Fibroblast of pulmonary artery (primary cell): Measurements from ENCODE around the gene ADAMTS12.
"Not testable (repeated sequence)": the region's sequence is repeated elsewhere in the genome, so short reads cannot be mapped to it uniquely, and the experiment has no call there.

Source experiments
- DNase-seq: peaks from one replicate; pipeline ENCODE4 v3.0.0-alpha.2; 2010; ENCODE audit warnings: low read depth
- H3K4me3 ChIP-seq: replicated peaks from 2 replicates; pipeline ENCODE4 v1.5.1; 2011; ENCODE audit warnings: low read depth, mild to moderate bottlenecking, control low read depth, low read length, moderate library complexity
- TF ChIP-seq, protein P1 (sequence below): IDR thresholded peaks from 2 replicates; pipeline ENCODE4 v1.5.1; 2011; ENCODE audit warnings: mild to moderate bottlenecking, control low read depth, low read length, inconsistent platforms; ENCODE audit errors: missing control alignments

ADAMTS12 gene

DNA sequence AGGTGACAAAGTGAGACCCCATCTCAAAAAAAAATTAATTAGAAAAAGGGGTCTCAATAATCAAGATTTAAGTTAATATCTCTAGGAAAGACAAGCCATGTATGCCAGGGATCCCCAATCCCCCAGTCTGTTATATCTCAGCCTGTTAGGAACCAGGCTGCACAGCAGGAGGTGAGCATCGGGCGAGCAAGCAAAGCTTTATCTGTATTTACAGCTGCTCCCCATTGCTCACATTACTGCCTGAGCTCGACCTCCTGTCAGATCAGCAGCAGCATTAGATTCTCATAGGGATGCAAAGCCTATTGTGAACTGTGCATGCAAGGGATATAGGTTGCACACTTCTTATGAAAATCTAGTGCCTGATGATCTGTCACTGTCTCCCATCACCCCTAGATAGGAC lies 334.2 kb downstream of the ADAMTS12 start:
- no peak for DNase-seq
- TF ChIP-seq, protein P1, sequence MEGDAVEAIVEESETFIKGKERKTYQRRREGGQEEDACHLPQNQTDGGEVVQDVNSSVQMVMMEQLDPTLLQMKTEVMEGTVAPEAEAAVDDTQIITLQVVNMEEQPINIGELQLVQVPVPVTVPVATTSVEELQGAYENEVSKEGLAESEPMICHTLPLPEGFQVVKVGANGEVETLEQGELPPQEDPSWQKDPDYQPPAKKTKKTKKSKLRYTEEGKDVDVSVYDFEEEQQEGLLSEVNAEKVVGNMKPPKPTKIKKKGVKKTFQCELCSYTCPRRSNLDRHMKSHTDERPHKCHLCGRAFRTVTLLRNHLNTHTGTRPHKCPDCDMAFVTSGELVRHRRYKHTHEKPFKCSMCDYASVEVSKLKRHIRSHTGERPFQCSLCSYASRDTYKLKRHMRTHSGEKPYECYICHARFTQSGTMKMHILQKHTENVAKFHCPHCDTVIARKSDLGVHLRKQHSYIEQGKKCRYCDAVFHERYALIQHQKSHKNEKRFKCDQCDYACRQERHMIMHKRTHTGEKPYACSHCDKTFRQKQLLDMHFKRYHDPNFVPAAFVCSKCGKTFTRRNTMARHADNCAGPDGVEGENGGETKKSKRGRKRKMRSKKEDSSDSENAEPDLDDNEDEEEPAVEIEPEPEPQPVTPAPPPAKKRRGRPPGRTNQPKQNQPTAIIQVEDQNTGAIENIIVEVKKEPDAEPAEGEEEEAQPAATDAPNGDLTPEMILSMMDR, result no peak

DNA sequence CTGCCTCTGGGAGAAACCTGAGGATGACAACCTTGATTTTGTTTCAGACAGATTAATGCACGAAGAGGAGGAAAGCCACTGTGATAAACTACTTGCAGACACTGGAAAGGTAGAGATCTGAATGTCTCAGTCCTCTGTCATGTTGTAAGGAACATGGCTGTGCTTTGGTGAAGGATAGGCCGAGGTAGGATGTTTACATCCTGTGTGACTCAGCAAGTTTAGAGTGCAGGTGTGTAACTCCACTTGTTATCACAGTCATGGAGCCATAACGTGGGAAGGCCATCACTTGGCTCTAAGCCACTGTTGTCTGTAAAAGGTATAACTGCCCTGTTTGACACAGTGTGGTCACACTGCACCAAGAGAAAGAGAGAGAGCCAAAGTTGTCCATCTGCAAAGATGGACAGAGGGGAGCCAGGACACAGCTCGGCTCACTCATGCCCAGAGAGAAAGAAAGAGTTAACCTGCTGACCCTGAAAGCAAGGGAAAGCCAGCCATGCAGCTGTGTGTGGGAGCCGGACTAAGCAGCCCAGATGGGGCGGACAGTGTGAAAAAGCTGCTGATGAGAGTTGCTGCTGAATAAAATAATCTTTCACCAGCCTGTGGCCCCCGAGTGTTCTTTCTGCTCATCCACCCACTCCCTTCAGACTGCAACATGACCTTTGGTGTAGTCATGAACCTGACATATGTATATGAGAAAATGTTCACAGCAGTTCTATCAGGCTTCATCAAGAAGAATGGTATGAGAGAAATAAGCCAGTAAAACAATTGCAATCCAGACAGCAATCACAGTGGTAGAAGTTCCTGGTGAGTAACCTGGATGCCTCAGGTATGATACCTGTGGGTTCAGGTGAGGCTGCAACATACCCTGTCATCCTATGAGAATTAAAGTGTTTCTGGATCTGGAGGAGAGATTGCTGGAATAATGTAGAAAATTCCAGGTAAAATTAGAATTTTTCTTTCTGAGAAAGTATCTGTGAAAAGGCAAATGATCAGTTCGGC lies 335.2 kb downstream of the ADAMTS12 start:
- no peak overlapping the region for H3K4me3 ChIP-seq
- peak; percentile 23 for DNase-seq
- TF ChIP-seq, protein P1, result no peak

More for the DNA sequence above, 334.2 kb downstream of the ADAMTS12 start:
- H3K4me3 ChIP-seq, result no peak overlapping the region

DNA sequence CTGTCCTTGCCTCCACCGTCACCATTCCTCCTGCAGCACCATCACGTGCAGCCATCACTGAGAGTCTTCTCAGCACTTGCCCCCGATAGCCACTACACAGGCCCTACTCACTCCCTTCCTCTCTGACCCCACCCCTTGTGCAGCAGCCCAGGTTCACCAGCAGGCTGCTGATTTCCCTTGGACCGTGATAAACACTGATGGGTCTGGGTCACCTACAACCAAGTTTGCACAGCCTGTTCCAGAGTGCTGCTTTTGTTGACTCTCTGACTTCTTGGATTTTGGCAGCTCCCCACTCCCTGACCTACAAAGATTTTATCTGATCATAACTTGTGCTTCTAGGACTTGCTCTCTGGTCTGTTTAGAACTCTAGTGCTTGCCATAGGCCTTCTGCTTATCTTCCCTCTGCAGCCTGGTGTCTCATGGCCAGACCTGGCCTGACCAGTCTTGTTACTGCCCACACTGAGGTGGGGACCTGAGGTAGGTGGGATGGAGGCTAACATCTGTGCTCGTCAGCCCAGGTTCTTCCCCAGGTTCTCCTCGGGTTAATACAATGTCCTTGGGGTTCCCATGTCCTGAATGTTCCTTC lies 341.7 kb downstream of the ADAMTS12 start:
- TF ChIP-seq, protein P1, result no peak
- H3K4me3 ChIP-seq, result no peak overlapping the region
- no peak for DNase-seq

DNA sequence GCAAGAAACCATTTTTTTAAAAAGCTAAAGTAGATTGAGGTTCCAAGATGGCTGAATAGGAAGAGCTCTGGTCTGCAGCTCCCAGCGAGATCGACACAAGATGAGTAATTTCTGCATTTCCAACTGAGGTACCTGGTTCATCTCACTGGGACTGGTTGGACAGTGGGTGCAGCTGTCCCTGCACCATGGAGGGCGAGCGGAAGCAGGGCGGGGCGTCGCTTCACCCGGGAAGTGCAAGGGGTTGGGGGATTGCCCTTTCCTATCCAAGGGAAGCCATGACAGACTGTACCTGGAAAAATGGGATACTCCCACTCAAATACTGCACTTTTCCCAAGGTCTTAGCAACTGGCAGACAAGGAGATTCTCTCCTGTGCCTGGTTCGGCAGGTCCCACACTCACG lies 352.0 kb downstream of the ADAMTS12 start:
- DNase-seq, result not testable (repeated sequence)

DNA sequence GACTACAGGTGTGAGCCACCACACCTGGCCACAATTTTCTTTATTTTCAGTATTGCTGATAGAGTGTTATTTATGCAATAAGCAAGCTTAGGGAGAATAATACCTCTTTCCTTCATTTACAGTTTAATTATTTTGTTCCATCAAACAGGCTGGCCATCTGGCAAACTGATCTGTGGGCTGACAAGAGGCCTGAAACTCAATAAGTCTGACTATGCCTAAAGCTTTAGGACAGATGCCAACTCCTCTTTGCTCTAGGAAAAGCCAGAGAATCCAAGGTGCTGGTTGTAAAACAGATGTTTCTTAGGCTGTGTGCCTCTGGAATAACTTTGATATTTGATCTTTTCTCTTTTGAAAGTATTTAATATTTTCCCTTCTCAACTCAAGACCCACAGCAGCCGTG lies 352.6 kb downstream of the ADAMTS12 start:
- no peak for DNase-seq
- TF ChIP-seq, protein P1, result no peak

More for the DNA sequence above, 352.0 kb downstream of the ADAMTS12 start:
- not testable (repeated sequence) for H3K4me3 ChIP-seq

DNA sequence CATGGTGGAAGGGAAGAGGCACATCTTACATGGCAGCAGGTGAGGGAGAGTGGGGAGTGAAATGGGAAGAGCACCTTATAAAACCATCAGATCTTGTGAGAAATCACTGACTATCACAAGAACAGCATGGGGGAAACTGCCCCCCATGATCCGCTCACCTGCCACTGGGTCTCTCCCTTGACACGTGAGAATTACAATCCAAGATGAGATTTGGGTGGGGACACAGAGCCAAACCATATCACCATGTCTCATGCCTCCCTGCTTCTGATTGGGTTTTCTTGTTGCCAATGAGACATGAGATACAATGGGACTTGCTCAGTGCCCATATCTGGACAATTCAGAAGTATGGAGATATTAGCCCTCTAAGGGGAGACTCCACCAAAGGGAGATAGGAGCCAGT lies 353.6 kb downstream of the ADAMTS12 start:
- H3K4me3 ChIP-seq, result no peak overlapping the region
- no peak for DNase-seq
- TF ChIP-seq, protein P1, result no peak

More for the DNA sequence above, 352.6 kb downstream of the ADAMTS12 start:
- no peak overlapping the region for H3K4me3 ChIP-seq

DNA sequence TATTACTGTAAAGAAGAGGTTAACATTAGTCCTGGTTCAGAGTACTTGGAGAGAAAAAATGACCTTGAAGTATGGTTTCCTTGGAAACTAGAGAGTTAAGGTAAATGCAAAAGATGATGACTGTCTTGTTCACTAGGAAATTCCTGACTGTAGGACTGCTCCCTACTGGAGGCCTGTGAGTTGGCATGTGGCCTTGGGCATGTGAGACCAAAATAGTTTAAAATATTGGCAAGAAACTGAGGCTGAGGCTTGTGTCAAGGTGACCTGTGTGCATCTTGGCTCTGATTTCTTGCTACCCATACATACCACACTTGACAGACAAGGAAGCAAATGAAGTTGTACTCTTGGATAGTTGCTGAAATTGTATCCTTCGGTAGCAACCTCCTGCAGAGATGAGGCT lies 354.6 kb downstream of the ADAMTS12 start:
- H3K4me3 ChIP-seq, result no peak overlapping the region
- TF ChIP-seq, protein P1, result no peak
- DNase-seq, result no peak
